Activated T-cell treated with anti-CD3 and anti-CD28 coated beads, Interleukin-2, amount 50 U/mL, for 72 hours (primary cell): Measurements from ENCODE around the gene SUPT7L. TPM values are rescaled to one million over a fixed set of nuclear protein-coding genes. Genes with fewer than 3 reads are reported as not detected.

Experiments used
- ATAC-seq, 2 donors: fragments of 150-1000 bp; cut with Tn5 transposase; replicated peaks in 1 of 2; 2 replicates each; pipeline ENCODE4 v1.10.0; 2021; ENCODE audit warnings: moderate library complexity in 2 of 2, mild to moderate bottlenecking in 1 of 2
- DNase-seq, 2 donors: peaks; one replicate each; pipeline ENCODE4 v3.0.0; 2021 to 2022; ENCODE audit warnings: mixed read lengths in 1 of 2
- H3K27ac Mint-ChIP-seq: one replicate; pipeline ENCODE4 v1.8.0; 2022; ENCODE audit warnings: mild to moderate bottlenecking, moderate library complexity, mixed read lengths
- H3K27me3 Mint-ChIP-seq: one replicate; pipeline ENCODE4 v1.8.0; 2022; ENCODE audit warnings: low read depth, mixed read lengths
- H3K36me3 Mint-ChIP-seq, 2 donors: one replicate each; pipeline ENCODE4 v1.8.0; 2022; ENCODE audit warnings: mixed read lengths in 2 of 2, mild to moderate bottlenecking in 1 of 2; ENCODE audit not compliant: insufficient read depth in 2 of 2
- H3K4me1 Mint-ChIP-seq: one replicate; pipeline ENCODE4 v1.8.0; 2022; ENCODE audit warnings: low read depth, mixed read lengths
- H3K4me3 Mint-ChIP-seq, 2 donors: one replicate each; pipeline ENCODE4 v1.8.0; 2022; ENCODE audit warnings: mild to moderate bottlenecking in 2 of 2, mixed read lengths in 2 of 2, moderate library complexity in 2 of 2
- H3K9me3 Mint-ChIP-seq, 2 donors: one replicate each; pipeline ENCODE4 v1.8.0; 2022; ENCODE audit warnings: mixed read lengths in 2 of 2
- total RNA-seq, 2 donors: library from RNA; stranded (reverse); gene quantifications; one replicate each; pipeline ENCODE4 v1.2.3, GENCODE V29; 2022

The SUPT7L gene, protein sequence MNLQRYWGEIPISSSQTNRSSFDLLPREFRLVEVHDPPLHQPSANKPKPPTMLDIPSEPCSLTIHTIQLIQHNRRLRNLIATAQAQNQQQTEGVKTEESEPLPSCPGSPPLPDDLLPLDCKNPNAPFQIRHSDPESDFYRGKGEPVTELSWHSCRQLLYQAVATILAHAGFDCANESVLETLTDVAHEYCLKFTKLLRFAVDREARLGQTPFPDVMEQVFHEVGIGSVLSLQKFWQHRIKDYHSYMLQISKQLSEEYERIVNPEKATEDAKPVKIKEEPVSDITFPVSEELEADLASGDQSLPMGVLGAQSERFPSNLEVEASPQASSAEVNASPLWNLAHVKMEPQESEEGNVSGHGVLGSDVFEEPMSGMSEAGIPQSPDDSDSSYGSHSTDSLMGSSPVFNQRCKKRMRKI
- total RNA-seq: 10 to 100 TPM; 45.0 to 48.9 TPM

DNA sequence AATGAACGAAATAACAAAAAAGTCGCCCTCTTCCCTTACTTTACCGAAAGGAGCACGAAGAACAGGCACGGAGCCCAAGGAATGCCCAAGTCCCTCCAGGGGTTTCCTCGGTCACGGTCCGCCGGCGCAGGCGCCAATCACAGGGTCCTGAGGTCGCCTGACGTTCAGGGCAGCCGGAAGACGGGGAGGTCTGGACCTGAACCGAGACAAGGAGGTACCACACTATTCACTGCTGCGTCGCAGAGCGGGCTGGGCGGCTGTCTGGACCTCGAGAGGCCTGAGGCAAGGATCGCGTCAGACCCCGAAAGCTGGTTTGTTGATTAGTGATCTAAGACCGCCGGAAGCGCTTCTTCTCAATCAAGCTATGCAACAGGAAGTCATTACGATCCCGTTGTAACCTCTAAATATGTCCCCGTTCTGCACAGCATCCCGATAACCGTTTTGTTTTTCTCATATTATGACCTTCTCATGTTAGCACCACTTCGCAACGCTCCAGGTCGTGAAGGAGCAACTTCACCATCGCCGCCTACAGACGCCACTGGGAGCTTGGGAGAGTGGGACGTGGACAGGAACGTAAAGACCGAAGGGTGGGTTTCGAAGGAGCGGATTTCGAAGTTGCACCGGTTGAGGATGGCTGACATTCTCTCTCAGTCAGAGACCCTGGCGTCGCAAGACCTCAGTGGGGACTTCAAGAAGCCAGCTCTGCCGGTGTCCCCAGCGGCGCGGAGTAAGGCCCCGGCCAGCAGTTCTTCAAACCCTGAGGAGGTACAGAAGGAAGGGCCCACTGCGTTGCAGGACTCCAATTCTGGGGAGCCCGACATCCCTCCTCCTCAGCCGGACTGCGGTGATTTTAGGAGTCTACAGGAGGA, at the start of gene SUPT7L, which contains the start of gene SLC4A1AP:
TSS of gene SUPT7L (minus strand) at position 330 of the 869 bp plus-strand sequence. CDS start 1,422 bp downstream, outside the sequence.
TSS of gene SLC4A1AP (plus strand) at position 605 of the 869 bp plus-strand sequence. CDS start at position 631, 26 bp downstream.
- Mint-ChIP-seq H3K4me3 (peak within 1 kb of the TSS; percentile 98 to 99), H3K36me3 (peaks cover 13 to 34% of the 10 kb centered on the region in 2 donors), H3K4me1 (peaks cover 58% of the 10 kb centered on the region), H3K27ac (peak within 1 kb of the TSS; percentile 99), H3K27me3 (no peaks in the 10 kb centered on the region), H3K9me3 (no peaks in the 10 kb centered on the region)
- DNase-seq (peak; percentile 76), ATAC-seq (peak; percentile 86 to 87)

DNA sequence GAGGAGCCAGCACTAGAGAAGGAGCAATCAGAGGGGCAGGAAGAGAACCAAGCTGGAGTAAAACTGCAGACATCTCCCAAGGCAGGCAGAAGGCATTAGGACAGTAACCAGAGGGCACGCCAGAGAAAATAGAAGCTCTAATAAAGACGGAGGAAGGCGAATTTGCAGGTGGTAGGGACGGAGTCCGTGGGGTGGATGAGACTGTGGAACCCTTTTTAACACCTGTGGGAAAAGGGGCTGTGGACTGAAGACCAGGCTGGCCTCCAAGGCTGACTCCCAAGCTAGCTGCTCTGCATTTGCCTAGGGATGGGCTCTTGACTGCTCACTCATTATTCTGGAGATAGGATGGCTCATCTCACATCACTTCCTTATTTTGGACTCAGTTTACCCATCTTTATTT, 49.8 kb upstream of the SUPT7L start:
- DNase-seq (no peak), ATAC-seq (no peak)
- H3K27ac Mint-ChIP-seq: no peak overlapping the region
- H3K9me3 Mint-ChIP-seq: no peaks in the 10 kb centered on the region
- peaks cover 37% of the 10 kb centered on the region for H3K4me1 Mint-ChIP-seq
- no peak overlapping the region for H3K4me3 Mint-ChIP-seq
- H3K36me3 Mint-ChIP-seq: no peaks in the 10 kb centered on the region
- H3K27me3 Mint-ChIP-seq: peaks cover 23% of the 10 kb centered on the region

- no peak overlapping the region for H3K27ac Mint-ChIP-seq
- H3K9me3 Mint-ChIP-seq: no peaks in the 10 kb centered on the region
- H3K4me3 Mint-ChIP-seq: no peak overlapping the region
- peaks cover 23% of the 10 kb centered on the region for H3K27me3 Mint-ChIP-seq
- no peak for ATAC-seq
- no peaks in the 10 kb centered on the region for H3K36me3 Mint-ChIP-seq
- peaks cover 37% of the 10 kb centered on the region for H3K4me1 Mint-ChIP-seq
- DNase-seq: no peak
Measured at GRCh38 chr2:27712522-27712921, 49.1 kb upstream of the SUPT7L start.

DNA sequence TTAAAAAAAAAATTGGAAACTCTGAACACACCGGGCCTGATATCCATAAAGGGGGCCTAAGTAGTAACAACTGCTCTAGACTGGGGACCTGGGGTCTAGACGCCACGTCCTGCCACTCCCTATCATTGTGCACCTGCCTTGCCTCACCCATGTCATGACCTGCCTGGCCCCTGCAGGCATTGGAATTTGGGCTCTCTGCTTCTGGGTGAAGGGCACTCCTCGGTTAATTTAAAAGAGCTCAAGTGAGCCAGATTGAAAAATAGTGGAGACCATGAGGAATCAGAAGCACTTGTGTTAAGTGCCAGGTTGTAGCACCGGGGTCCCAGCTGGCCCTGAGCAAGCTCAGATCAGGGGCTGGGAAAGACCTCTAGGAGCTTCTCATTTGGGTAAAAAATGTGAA, 48.4 kb upstream of the SUPT7L start:
- Mint-ChIP-seq H3K9me3 (no peaks in the 10 kb centered on the region), H3K36me3 (no peaks in the 10 kb centered on the region), H3K4me1 (peaks cover 33% of the 10 kb centered on the region), H3K4me3 (no peak overlapping the region), H3K27ac (no peak overlapping the region), H3K27me3 (peaks cover 23% of the 10 kb centered on the region)
- DNase-seq (no peak), ATAC-seq (no peak)

DNA sequence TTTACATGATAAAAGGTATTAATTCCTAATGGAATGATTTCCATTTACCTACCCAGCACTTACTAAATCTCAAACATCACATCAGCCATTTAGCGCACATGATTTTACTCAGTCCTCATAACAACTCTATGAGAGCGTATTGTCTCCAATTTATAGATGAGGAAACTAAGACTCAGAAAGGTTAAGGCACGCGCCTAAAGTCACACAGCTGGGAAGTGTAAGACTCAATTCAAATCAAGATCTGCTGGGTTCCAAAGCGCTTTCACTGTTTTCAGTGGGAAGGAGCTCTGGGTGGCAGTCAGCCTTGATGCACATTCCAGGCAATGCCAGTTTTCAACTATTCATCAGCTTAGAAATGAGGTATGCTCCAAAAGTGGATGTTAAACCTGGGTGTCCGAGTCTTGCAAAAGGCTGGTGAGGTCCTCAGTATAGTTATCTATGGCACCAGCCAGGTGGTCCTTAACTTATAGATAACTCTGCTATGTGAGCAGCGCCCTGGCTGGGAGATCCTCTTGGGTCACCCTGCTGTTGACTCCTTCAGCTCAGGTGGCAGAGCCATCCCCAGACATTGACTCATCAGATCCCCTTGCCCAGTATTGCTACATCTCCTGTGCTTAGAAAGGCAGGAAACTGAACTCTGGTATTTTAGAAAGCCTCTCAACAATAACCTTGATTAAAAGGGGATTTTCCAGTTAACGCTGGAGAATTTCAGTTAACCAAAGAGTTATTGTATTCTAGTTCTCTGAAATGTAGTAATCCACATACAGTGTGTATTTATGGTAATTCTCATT, 47.4 kb upstream of the SUPT7L start:
- H3K27me3 Mint-ChIP-seq: peaks cover 16% of the 10 kb centered on the region
- ATAC-seq: peak; percentile 54 to 58
- no peaks in the 10 kb centered on the region for H3K36me3 Mint-ChIP-seq
- H3K4me3 Mint-ChIP-seq: no peak overlapping the region
- H3K9me3 Mint-ChIP-seq: no peaks in the 10 kb centered on the region
- no peak for DNase-seq
- H3K4me1 Mint-ChIP-seq: peaks cover 34% of the 10 kb centered on the region
- H3K27ac Mint-ChIP-seq: no peak overlapping the region

GRCh38 chr2:27709960-27710575, 46.7 kb upstream of the SUPT7L start:
- no peaks in the 10 kb centered on the region for H3K36me3 Mint-ChIP-seq
- ATAC-seq (no peak), DNase-seq (no peak)
- no peak overlapping the region for H3K27ac Mint-ChIP-seq
- peaks cover 16% of the 10 kb centered on the region for H3K27me3 Mint-ChIP-seq
- peaks cover 41% of the 10 kb centered on the region for H3K4me1 Mint-ChIP-seq
- H3K9me3 Mint-ChIP-seq: no peaks in the 10 kb centered on the region
- no peak overlapping the region for H3K4me3 Mint-ChIP-seq

GRCh38 chr2:27709326-27709725, 45.9 kb upstream of the SUPT7L start:
- no peaks in the 10 kb centered on the region for H3K9me3 Mint-ChIP-seq
- ATAC-seq (no peak), DNase-seq (no peak)
- peaks cover 9% of the 10 kb centered on the region for H3K27me3 Mint-ChIP-seq
- no peak overlapping the region for H3K4me3 Mint-ChIP-seq
- no peaks in the 10 kb centered on the region for H3K36me3 Mint-ChIP-seq
- no peak overlapping the region for H3K27ac Mint-ChIP-seq
- peaks cover 40% of the 10 kb centered on the region for H3K4me1 Mint-ChIP-seq

DNA sequence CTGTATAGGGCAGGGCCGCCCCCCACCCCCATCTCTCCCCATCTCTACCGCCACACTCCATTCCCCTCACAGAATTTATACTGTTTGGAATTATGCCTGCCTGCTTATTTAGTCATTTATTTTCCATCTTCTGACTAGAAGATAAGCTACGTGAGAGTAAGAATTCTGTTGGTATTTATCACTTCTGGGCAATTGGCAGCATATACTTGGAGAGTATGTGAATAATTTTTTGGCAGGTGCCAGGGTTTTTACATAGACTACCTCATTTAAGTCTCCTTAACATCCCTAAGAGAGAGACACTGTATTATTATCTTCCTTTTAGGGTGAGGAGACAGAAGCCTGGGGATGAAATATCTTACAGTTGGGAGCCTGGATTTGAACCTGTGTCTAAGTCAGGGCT, 45.3 kb upstream of the SUPT7L start:
- no peak overlapping the region for H3K27ac Mint-ChIP-seq
- peaks cover 44% of the 10 kb centered on the region for H3K4me1 Mint-ChIP-seq
- H3K36me3 Mint-ChIP-seq: no peaks in the 10 kb centered on the region
- DNase-seq (no peak), ATAC-seq (no peak)
- H3K9me3 Mint-ChIP-seq: no peaks in the 10 kb centered on the region
- H3K27me3 Mint-ChIP-seq: peaks cover 9% of the 10 kb centered on the region
- no peak overlapping the region for H3K4me3 Mint-ChIP-seq

DNA sequence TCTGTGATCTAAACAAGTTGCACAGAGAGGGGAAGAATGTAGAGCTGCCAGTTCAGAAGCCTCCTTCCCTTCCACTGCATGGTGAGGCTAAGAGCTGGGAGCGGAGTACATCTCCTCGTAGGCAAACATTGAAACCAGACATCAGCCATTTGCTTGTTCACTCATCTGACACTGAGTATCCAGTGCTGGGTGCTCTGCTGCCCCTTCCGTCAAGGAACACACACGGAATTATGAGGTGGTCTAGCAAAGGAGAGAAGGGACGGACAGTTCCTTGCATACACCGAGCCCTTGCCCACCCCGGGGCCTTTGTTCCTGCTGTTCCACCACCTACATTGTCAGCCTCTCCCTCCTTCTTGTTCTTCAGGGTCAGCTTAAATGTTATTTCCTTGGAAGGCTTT, 44.8 kb upstream of the SUPT7L start:
- no peak for ATAC-seq
- Mint-ChIP-seq H3K27me3 (peaks cover 9% of the 10 kb centered on the region), H3K27ac (no peak overlapping the region), H3K4me1 (peaks cover 48% of the 10 kb centered on the region), H3K9me3 (no peaks in the 10 kb centered on the region), H3K36me3 (no peaks in the 10 kb centered on the region), H3K4me3 (no peak overlapping the region)
- DNase-seq: no peak

- DNase-seq: no peak
- ATAC-seq: no peak
- peak overlapping the region; percentile 6 for H3K27ac Mint-ChIP-seq
- no peaks in the 10 kb centered on the region for H3K36me3 Mint-ChIP-seq
- H3K9me3 Mint-ChIP-seq: no peaks in the 10 kb centered on the region
- H3K4me3 Mint-ChIP-seq: no peak overlapping the region
- peaks cover 8% of the 10 kb centered on the region for H3K27me3 Mint-ChIP-seq
- H3K4me1 Mint-ChIP-seq: peaks cover 51% of the 10 kb centered on the region
Measured at GRCh38 chr2:27707462-27708256, 44.2 kb upstream of the SUPT7L start.

- no peaks in the 10 kb centered on the region for H3K27me3 Mint-ChIP-seq
- DNase-seq: no peak
- peak; percentile 80 to 85 for ATAC-seq
- no peaks in the 10 kb centered on the region for H3K36me3 Mint-ChIP-seq
- H3K4me1 Mint-ChIP-seq: peaks cover 37% of the 10 kb centered on the region
- peak overlapping the region; percentile 77 for H3K27ac Mint-ChIP-seq
- H3K4me3 Mint-ChIP-seq: peak overlapping the region in 1 of 2 donors; percentile 45
- no peaks in the 10 kb centered on the region for H3K9me3 Mint-ChIP-seq
Measured at GRCh38 chr2:27705851-27706622, 42.6 kb upstream of the SUPT7L start.
